ENCODE measurements around the gene PAK4. TPM values are rescaled to one million over a fixed set of nuclear protein-coding genes. Genes with fewer than 3 reads are reported as not detected.

The PAK4 gene
- total RNA-seq, 1 donor from 2014 or later: 14.8 TPM

- H3K4me3 Mint-ChIP-seq: no peak overlapping the region
- no peaks in the 10 kb centered on the region for H3K27me3 Mint-ChIP-seq
- no peak for DNase-seq
- no peaks in the 10 kb centered on the region for H3K36me3 Mint-ChIP-seq (ENCODE audit: low read depth)
- peaks cover 4% of the 10 kb centered on the region for H3K4me1 Mint-ChIP-seq
- H3K9me3 Mint-ChIP-seq: no peaks in the 10 kb centered on the region
- no peak overlapping the region for H3K27ac Mint-ChIP-seq
- intact Hi-C loops (cut with micrococcal nuclease): no loop called here
These were observed 41.2 kb downstream of the PAK4 start for GRCh38 chr19:39166571-39167391.

GRCh38 chr19:39167461-39168257 is 42.1 kb downstream of the PAK4 start:
- no peak for DNase-seq
- intact Hi-C loops (cut with micrococcal nuclease): no loop called here
- Mint-ChIP-seq H3K9me3 (no peaks in the 10 kb centered on the region), H3K4me3 (no peak overlapping the region), H3K4me1 (peaks cover 2% of the 10 kb centered on the region), H3K27me3 (no peaks in the 10 kb centered on the region), H3K36me3 (ENCODE audit: low read depth) (no peaks in the 10 kb centered on the region), H3K27ac (no peak overlapping the region)

GRCh38 chr19:39168258-39169142 is 42.9 kb downstream of the PAK4 start:
- intact Hi-C loops (cut with micrococcal nuclease): no loop called here
- no peaks in the 10 kb centered on the region for H3K9me3 Mint-ChIP-seq
- H3K27ac Mint-ChIP-seq: no peak overlapping the region
- no peak overlapping the region for H3K4me3 Mint-ChIP-seq
- H3K4me1 Mint-ChIP-seq: no peaks in the 10 kb centered on the region
- DNase-seq: no peak
- H3K36me3 Mint-ChIP-seq (ENCODE audit: low read depth): no peaks in the 10 kb centered on the region
- H3K27me3 Mint-ChIP-seq: no peaks in the 10 kb centered on the region

DNA sequence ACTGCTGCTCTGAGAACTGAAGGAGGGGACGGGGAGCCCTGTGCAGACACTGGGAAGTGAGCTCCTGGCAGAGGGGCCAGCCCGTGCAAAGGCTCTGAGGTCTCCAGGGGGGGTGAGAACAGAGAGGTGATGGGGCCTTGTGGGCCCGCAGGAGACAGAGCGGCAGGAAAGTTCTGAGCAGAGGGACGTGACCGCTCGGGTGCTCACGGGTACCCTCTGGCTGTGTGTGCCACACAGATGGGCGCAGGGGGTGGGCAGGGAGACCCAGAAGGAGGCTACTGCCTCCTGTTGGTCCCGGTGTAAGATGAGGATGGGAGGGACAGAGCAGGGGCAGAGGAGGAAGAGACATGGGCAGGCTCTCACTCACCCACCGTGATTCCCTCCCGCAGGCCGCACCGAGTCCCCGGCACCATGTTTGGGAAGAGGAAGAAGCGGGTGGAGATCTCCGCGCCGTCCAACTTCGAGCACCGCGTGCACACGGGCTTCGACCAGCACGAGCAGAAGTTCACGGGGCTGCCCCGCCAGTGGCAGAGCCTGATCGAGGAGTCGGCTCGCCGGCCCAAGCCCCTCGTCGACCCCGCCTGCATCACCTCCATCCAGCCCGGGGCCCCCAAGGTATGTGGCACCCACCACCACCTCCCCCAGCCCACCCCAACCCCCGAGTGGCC is 43.7 kb downstream of the PAK4 start:
- no peak overlapping the region for H3K27ac Mint-ChIP-seq
- intact Hi-C loops (cut with micrococcal nuclease): no loop called here
- DNase-seq: no peak
- no peaks in the 10 kb centered on the region for H3K9me3 Mint-ChIP-seq
- H3K4me3 Mint-ChIP-seq: no peak overlapping the region
- H3K4me1 Mint-ChIP-seq: no peaks in the 10 kb centered on the region
- no peaks in the 10 kb centered on the region for H3K36me3 Mint-ChIP-seq (ENCODE audit: low read depth)
- H3K27me3 Mint-ChIP-seq: no peaks in the 10 kb centered on the region

- DNase-seq: no peak
- H3K9me3 Mint-ChIP-seq: no peaks in the 10 kb centered on the region
- H3K4me3 Mint-ChIP-seq: no peak overlapping the region
- no peaks in the 10 kb centered on the region for H3K4me1 Mint-ChIP-seq
- peaks cover 2% of the 10 kb centered on the region for H3K36me3 Mint-ChIP-seq (ENCODE audit: low read depth)
- H3K27ac Mint-ChIP-seq: no peak overlapping the region
- intact Hi-C loops (cut with micrococcal nuclease): no loop called here
- no peaks in the 10 kb centered on the region for H3K27me3 Mint-ChIP-seq
These were observed 45.0 kb downstream of the PAK4 start for GRCh38 chr19:39170386-39171231.

GRCh38 chr19:39171479-39172465 is 46.2 kb downstream of the PAK4 start:
- H3K9me3 Mint-ChIP-seq: no peaks in the 10 kb centered on the region
- H3K27ac Mint-ChIP-seq: no peak overlapping the region
- H3K4me3 Mint-ChIP-seq: no peak overlapping the region
- peaks cover 2% of the 10 kb centered on the region for H3K36me3 Mint-ChIP-seq (ENCODE audit: low read depth)
- H3K4me1 Mint-ChIP-seq: no peaks in the 10 kb centered on the region
- intact Hi-C loops (cut with micrococcal nuclease): no loop called here
- DNase-seq: no peak
- no peaks in the 10 kb centered on the region for H3K27me3 Mint-ChIP-seq

DNA sequence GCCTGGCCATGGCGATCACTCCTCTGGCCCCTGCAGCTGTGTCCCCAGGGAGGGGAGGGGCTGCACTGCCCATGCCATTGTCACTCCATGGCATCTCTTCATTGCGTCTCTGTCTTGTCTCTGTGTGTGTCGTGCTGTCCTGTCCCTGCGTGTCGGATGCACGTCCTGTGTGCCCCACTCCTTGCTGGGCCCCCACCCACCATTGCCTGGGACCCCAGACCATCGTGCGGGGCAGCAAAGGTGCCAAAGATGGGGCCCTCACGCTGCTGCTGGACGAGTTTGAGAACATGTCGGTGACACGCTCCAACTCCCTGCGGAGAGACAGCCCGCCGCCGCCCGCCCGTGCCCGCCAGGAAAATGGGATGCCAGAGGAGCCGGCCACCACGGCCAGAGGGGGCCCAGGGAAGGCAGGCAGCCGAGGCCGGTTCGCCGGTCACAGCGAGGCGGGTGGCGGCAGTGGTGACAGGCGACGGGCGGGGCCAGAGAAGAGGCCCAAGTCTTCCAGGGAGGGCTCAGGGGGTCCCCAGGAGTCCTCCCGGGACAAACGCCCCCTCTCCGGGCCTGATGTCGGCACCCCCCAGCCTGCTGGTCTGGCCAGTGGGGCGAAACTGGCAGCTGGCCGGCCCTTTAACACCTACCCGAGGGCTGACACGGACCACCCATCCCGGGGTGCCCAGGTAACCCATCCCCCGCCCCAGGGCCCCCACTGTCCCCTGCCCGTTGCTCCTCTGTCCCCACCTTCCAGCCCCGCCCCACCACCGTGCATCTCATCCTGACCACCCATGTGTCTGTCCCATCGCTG is 47.3 kb downstream of the PAK4 start:
- no peaks in the 10 kb centered on the region for H3K9me3 Mint-ChIP-seq
- H3K4me1 Mint-ChIP-seq: no peaks in the 10 kb centered on the region
- DNase-seq: no peak
- intact Hi-C loops (cut with micrococcal nuclease): no loop called here
- peaks cover 2% of the 10 kb centered on the region for H3K36me3 Mint-ChIP-seq (ENCODE audit: low read depth)
- no peak overlapping the region for H3K27ac Mint-ChIP-seq
- H3K4me3 Mint-ChIP-seq: no peak overlapping the region
- no peaks in the 10 kb centered on the region for H3K27me3 Mint-ChIP-seq

DNA sequence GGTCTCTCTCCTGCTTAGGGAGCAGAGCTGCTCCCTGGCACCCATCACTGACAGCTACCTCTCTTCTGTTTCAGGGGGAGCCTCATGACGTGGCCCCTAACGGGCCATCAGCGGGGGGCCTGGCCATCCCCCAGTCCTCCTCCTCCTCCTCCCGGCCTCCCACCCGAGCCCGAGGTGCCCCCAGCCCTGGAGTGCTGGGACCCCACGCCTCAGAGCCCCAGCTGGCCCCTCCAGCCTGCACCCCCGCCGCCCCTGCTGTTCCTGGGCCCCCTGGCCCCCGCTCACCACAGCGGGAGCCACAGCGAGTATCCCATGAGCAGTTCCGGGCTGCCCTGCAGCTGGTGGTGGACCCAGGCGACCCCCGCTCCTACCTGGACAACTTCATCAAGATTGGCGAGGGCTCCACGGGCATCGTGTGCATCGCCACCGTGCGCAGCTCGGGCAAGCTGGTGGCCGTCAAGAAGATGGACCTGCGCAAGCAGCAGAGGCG is 48.0 kb downstream of the PAK4 start:
- Mint-ChIP-seq H3K4me3 (no peak overlapping the region), H3K36me3 (ENCODE audit: low read depth) (peaks cover 2% of the 10 kb centered on the region), H3K27me3 (no peaks in the 10 kb centered on the region), H3K27ac (no peak overlapping the region), H3K9me3 (no peaks in the 10 kb centered on the region), H3K4me1 (no peaks in the 10 kb centered on the region)
- intact Hi-C loops (cut with micrococcal nuclease): no loop called here
- DNase-seq: no peak

- Mint-ChIP-seq H3K9me3 (no peaks in the 10 kb centered on the region), H3K4me1 (no peaks in the 10 kb centered on the region), H3K27me3 (no peaks in the 10 kb centered on the region), H3K4me3 (no peak overlapping the region), H3K36me3 (ENCODE audit: low read depth) (peaks cover 6% of the 10 kb centered on the region), H3K27ac (no peak overlapping the region)
- intact Hi-C loops (cut with micrococcal nuclease): no loop called here
- DNase-seq: no peak
These were observed 48.6 kb downstream of the PAK4 start for GRCh38 chr19:39174142-39174541.

- no peak overlapping the region for H3K4me3 Mint-ChIP-seq
- intact Hi-C loops (cut with micrococcal nuclease): no loop called here
- DNase-seq: no peak
- H3K36me3 Mint-ChIP-seq (ENCODE audit: low read depth): peaks cover 6% of the 10 kb centered on the region
- no peaks in the 10 kb centered on the region for H3K27me3 Mint-ChIP-seq
- H3K9me3 Mint-ChIP-seq: no peaks in the 10 kb centered on the region
- H3K27ac Mint-ChIP-seq: no peak overlapping the region
- H3K4me1 Mint-ChIP-seq: no peaks in the 10 kb centered on the region
These were observed 49.3 kb downstream of the PAK4 start for GRCh38 chr19:39174558-39175544.

Data from activated CD4-positive, alpha-beta T cell treated with anti-CD3 and anti-CD28 coated beads, Interleukin-2, amount 10 ng/mL, durations not matched to agents 24 days and 14 days (primary cell).